GM12873 (cell line): Measurements from ENCODE around the gene SCN1A.

Experiments used
- CTCF ChIP-seq: IDR thresholded peaks from 2 replicates; pipeline ENCODE4 v1.5.1; 2012; ENCODE audit warnings: low read depth, mild to moderate bottlenecking, moderate library complexity, low read length, control low read depth; ENCODE audit not compliant: insufficient read depth; ENCODE audit errors: missing control alignments

The SCN1A gene

GRCh38 chr2:166157578-166157977 is 29.8 kb upstream of the SCN1A start:
- TF ChIP-seq CTCF, result no peak

GRCh38 chr2:166156985-166157490 is 29.2 kb upstream of the SCN1A start:
- TF ChIP-seq CTCF, result no peak

DNA sequence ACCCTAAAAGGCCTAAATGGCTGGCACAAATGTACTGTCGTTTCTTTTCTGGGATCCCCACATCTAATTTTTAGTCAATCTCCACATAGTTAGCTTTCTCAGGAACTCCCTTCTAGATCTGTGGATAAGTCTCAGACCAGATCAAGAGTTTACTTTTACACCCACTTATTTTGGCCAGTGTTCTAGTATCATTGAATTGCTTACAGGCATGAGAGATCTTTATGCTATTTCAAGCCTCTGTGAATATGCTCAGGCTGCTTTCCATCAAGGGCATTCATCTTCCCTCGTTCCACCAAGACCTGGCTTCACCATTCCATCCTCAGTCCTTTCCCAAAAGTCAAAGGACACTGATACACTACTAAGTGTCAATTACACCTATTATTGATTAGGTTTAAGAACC is 27.8 kb upstream of the SCN1A start:
- no peak for TF ChIP-seq CTCF

- TF ChIP-seq CTCF, result no peak
Observed at GRCh38 chr2:166154685-166155338, 27.0 kb upstream of the SCN1A start.

DNA sequence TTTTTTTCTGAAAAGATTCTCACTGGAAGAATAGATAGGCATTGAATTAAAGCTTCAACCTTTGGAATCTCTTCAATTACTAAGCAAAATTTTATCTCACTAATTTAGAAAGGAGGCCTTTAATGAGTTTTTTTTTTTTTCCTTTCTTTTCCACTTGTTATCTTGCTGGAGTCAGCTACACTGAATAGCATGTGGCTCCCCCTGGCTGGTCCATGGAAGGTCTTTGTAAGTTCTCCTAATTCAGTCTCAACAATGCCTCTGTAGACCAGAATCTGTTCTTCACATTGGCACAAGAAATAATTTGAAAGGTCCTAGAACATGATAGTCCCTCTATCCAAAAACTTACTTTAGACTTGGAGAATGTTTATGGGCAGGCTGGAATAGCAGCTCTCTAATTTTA is 24.2 kb upstream of the SCN1A start:
- no peak for TF ChIP-seq CTCF

DNA sequence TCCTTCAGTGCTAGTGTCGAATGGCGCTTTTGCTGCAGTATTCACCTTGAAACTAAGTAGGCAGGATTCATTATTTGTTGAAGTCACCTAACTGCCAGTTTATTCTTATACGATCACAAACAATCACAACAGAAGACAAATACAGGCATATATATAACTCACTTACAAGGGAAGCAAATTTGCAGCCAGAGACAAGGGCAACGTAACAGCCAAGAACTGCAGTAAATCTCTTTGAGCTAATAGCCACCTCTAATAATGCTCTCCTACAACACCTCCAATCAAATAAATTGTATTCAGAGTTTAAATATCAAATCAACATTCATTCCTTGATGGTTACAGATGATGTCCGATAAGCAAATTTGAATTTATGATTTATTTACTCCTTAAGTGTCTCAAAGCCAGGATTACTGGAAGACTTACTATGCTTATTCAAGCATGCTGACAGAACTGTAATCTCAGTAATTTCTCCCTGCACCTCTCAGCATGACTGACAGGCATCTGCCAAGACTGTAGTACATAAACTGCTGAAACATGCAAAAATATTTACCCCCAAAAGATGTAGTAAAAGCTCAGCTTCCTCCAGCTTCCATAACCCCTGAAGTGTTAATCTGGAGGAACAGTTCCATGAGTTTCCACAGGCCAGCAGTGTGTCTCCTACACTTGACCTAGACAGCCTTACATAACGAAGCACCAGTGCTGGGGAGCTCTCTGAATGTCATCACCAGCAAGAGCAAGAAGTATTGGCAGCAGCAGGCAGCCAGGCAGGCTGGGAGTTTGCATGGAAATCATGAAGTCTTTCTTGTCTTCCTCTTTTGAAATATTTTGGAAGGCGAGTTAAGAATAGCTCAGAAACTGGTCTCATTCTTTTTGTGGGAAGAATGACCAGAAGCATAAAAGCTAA is 20.9 kb upstream of the SCN1A start:
- TF ChIP-seq CTCF, result no peak

DNA sequence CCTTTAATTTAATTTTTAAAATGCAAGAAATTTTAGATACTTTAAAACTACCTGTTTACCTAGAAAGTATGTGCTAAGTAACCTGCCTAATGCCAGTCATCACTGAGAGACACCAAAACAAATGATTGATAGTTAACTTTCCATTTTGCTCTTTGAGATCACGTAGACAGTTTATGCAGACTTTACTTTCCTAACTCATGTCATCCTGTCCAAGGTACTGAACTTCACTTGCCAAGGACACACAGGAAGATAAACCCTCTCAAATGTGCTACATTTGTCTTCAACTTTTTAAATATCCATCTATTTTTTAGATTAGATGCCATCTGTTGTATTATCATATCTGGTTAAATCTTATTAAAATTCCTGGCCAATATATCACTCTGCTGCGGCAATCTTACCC is 20.1 kb upstream of the SCN1A start:
- TF ChIP-seq CTCF, result no peak
